HK-2 (cell line): ENCODE data around the gene BORCS6.
"Not testable (repeated sequence)": the region's sequence is repeated elsewhere in the genome, so short reads cannot be mapped to it uniquely, and the experiment has no call there.

ENCODE experiments used
- DNase-seq: peaks from one replicate; pipeline ENCODE4 v3.0.0-alpha.2; 2018; ENCODE audit not compliant: unreplicated experiment

Gene BORCS6

DNA sequence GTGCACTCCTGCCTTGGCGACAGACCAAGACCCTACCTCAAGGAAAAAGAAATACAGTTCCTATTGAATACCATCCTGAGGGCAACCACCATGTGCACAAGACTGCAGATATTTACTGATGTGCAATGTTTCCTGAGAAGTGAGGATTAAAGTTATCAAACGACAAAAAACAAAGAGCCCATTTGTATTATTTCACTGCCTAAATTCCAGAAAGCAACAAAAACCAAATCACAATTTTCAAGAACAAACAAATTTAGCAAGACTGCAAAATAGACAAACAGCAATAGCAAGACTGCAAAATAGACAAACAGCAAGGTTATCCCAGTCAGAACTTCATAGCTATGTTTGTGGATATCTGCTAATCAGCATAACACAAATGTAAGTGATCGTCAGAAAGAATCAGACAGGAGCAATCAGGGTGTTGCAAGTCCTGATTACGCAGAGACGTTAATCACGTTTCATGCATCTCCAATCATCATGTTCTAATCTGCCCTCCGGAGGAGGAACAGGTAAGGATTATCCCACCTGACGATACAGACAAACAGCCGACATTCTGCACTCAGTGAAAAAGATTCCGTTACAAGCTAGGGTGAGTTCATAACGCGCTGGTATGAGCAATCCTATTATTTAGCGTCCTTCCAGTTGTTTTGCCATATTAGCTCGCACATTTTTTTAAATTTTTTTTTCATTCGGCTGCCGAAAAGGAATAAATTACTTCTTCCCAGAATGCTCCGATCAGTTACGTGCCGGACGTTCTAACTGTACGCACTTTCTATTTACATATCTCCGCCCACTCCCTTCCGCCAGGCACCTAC lies 16.7 kb downstream of the BORCS6 start:
- DNase-seq: peak; percentile 79

DNA sequence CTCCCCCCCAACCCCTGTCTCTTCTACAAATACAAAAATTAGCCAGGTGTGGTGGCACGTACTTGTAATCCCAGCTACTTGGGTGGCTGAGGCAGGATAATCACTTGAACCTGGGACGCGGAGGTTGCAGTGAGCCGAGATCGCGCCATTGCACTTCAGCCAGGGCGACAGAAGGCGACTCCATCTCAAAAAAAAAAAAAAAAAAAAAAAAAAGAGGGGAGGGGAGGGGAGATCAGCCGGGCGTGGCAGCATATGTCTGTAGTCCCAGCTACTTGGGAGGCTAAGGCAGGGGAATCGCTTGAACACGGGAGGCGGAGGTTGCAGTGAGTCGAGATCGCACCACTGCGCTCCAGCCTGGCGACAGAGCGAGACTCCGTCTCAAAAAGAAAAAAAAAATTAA lies 19.8 kb downstream of the BORCS6 start:
- not testable (repeated sequence) for DNase-seq

DNA sequence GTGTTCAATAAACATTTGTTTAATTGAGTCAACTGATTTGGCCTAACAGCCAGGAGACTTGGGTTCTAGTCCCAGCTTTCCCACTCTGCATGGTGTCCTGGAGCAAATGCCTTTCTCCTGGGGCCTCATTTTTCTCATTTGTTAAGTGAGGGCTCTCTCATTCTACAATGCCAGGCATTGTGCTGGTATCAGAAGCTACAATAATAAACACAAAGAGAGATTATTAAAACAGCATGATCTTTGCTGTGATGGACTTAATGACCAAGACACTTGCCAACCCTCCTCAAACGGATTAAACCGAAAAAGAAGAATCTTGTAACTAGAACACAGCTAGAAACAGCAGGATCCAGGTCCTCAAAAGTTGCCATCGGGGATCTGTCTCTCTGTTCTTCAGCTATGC lies 22.5 kb downstream of the BORCS6 start:
- no peak for DNase-seq

DNA sequence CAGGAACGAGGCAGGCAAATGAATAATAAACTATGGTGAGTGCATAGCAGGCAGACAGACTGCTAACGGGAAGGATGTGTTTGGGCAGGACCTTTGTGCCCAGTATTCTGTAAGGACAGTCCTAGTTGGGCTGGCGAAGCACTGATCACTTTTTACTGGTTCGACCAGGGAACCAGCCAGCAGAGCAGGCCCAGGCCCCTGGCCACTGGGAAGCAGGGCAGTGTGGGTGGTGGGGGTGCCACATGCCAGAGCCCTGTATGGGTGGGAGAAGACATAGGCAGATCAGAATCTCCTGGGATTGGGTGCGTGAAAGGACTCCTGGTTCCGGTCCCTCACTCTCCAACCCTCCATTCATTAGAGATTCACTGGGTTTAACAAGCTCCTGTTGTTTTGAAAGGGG lies 23.2 kb downstream of the BORCS6 start:
- no peak for DNase-seq

DNA sequence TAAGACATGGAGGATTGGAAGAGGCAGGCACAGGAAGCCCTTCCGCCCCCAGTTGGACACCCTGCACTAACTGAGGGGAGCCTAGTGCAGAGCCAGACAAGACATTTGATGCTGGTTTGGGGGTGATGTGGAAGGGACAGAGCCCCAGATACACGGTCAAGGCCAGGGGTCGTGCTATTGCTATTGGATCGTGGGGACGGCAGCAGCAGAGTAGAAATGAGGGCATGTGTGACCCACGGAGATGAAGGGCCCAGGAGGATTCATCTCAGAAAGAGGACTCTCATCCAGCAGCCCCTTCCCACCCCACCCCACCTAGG lies 25.2 kb downstream of the BORCS6 start:
- DNase-seq: no peak

DNA sequence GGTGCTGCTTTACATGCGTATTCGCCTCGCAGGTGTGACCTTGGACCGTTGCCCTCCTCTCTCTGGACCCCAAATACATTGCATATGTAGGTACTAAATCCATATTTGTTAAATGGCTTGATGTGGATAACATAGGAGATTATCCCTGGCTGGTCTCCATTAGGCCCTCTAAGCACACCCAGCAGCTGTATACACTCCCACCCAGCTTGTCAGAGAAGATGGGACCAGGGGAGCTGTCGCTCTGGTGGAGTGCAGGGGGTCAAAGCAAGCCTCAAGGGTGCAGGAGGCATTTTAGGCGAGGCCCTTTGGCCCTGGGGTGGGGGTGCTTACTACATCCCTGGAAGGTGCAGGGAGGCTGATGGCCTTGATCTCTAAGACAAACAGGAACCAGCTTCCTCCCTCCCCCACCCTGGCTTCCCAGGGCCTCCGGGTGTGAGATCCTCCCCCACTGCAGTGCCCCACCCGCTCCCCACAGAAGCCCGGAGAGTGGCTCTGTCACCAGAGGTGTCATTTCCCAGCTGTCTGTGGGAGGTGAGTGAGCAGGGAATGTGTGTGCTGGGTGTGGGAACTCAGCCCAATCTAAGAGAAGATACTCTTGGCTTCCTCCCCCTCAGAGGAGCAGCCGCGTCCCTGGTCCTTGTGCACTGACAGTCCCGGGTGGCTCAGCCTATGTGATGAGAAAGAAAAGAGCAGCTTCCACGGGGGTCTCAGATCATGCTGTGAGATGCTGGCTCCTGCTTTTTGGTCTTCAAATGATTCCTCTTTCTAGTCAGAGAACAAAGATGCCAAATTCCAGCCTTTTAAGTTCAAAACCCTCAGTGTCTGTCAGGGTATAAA lies 25.8 kb downstream of the BORCS6 start:
- peak; percentile 61 for DNase-seq

DNA sequence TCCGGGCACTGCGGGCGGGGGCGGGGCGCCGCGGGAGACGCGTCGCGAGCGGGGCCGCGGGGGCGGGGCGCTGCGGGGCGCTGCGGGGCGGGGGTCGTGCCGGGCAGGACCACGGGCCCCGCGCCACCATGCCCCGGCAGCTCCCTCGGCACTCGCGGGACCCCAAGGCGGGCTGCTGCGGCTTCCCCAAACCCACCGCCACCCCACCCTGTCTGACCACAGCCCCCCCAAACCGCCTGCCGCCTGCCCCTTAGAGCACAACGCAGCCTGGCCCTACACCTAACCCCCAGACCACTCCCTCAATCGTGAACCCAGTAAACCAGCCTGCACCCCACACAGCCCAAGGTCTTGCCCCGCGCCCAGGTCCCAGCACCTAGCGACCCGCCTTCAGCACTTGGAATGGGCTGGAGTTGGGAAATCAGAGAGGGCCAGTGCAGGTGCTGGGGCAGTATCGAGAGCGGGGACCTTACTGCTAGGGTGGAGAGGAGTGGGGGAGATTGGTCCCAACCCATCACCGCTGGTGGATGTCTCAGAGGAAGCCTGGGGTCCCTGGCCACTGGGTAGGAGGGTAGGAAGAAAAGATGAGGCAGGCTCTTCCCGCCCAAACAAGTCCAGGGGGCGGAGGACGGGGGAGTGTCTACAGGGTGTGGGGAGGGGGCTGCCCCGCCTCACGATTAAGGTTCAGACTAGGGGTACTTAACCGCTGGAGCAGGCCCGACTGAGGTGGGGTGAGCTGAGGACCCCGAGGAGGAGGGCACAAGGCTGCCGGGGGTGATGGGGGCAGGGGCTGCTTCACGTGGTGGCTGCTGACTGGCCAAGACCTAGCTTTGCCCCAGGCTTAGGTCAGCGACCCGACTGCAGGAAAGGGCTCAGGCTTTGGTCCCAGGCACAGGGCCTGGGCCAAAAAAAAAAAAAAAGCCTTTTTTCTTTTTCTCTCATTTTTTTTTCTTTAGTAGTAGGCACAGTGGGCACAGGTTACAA lies 26.7 kb downstream of the BORCS6 start:
- no peak for DNase-seq

DNA sequence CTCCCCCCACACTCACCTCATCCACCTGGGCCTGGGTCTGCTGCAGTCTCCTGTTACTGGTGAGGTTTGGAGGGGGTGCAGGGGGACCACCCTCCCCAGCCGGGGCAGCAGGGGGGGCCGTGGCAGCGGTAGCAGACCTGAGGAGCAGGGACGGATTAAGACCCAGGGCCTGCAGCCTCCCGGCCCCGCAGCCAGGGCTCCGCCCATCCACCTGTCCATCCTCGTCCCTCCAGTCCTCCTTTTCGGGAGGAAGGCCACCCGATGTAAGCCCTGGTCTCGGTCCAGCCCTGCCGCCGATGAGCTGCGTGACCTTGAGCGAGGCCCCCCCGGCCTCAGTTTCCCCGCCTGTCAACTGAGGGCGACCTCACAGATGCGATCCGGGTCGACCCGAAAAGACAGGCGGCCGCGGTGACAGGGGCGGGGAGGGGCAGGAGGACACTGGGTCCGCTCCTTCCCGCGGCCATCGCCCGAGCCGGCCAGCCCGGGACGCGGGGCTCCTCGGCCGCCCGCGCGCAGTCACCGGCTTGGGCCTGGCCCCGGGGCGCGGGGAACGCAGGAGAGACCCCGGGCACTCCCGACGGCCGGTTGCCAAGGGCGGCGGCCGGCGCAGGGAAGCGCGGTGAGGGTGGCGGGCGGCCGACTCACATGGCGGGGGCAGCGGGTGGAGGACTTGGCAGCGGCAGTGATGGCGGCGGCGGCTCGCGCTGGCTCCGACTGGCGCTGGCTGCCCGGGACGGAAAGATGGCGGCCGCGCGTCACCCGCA lies 27.6 kb downstream of the BORCS6 start, which contains the start of gene VAMP2:
Gene VAMP2 (minus strand): TSS at position 716 of the 764 bp plus-strand sequence. CDS start 69 bp downstream, at position 647.
- peak; percentile 54 for DNase-seq

DNA sequence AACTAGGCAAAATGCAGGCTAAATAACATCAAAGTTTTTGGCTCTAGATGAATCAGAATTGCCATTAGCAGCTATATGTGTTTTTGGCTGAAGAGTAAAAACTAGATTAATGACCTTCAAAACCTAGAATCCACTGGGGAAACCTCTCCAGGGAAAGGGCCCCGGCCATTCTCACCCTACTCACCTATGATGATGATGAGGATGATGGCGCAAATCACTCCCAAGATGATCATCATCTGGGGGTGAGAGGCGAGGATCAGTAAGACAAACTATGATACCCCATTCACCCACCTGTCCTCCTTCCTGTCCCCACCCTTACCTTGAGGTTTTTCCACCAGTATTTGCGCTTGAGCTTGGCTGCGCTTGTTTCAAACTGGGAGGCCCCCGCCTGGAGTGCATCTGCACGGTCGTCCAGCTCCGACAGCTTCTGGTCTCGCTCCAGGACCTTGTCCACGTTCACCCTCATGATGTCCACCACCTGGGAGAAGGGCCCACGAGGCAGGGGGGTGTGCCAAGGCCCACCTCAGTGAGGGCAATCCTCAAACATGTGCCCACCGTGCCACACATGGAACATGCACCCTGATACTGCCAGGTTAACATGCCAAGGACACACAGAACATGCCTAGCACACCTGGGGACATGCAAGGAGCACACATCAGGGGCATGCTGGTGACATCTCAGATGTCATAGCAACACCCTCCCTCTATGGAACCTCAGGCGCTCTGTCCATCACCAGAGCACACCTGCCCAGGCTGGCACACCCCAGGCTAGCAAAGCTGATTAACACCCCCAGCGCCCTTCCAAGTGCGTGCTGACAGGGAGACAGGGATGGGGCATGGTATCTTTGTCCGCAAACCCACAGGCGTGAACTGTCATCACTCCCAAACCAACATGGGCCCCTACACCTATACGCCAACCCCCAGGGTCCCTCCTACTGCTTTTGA lies 28.4 kb downstream of the BORCS6 start:
- DNase-seq: no peak

DNA sequence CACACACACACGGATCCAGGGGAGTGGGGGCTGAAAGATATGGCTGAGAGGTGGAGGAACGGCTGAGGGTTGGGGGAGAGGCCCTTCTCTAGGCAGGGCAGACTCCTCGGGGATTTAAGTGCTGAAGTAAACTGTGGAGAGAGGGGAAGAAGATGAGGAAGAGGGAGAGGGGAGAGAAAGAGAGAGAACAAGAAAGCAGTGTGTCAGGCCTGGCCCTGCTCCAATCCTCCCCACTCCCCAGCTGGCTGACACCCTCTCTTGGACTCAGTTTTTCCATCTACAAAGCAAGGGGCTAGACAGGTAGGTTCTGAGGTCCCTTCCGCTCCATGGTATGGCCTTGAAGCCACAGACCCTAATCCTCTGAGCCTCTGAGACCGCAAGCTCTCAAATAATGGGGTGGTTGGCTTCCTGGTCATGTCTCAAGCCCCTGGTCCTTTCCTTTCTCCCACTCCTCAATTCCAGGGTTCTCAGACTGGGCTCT lies 29.2 kb downstream of the BORCS6 start:
- no peak for DNase-seq

DNA sequence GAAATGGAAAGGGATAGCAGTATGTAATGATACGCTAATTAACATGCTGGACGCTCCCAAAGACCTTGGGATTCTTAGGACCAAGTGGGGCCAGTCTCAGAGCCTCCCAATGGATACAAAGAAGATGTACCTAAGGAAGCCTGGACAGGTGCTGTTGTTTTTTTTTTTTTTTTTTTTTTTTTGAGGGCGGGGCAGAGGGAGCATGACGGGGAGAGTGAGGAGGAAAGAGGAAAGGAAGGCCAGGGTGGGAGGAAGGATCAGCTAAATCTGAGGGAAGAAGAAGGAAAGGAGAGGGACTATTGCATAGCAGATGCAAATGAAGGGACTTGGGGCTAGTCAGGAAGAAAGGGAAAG lies 29.8 kb downstream of the BORCS6 start:
- DNase-seq: no peak

DNA sequence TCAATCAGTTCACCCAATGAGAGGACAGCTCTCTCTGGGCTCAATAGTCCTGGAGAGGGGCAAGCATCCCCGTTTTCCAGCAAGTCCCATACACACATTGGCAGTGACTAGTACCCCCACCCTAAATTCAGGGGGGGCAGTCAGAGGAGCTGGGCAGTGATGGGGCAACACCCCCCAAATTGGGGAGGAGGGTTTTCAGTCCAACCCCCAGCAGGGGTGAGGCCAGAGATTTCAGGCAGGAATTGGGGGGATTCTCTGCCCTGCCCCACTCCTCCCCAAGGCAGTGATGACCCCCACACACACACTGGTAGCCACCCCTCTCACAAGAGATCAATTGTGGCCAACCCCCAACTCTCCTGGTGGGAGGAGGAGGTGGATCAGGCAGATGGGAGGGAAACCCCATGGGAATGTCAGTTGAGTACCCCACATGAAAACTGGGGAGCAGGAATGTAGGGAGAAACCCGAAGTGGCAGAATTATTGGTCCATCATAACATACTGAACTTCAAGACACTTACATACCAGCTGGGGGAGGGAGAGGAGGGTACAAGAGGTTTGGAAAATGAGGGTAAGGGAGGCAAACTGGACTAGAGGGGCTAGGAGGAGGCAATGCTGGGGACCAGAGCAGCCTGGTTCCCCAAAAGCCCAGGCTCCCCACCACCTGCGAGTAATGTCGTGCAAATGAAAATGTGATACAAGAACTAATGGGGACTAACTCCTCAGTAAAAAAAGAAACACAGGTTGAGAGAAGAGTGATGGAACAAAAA lies 30.3 kb downstream of the BORCS6 start:
- DNase-seq: no peak

DNA sequence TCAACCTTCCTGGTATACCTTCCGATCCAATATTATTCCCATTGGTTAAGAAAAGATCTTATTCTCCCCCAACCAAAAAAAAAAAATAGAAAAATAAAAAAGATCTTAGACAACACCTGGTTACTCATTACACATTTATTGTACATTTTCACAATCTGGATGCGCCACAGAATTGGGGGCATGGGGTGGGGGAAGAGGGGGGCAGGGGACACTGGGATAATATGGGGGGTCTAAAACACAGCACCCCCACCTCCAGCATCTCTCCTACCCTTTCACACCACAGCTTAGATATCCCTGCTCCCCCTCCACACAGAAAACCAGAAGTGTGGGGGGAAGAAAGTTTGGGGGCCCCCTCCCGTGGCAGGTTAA lies 31.0 kb downstream of the BORCS6 start:
- no peak for DNase-seq

DNA sequence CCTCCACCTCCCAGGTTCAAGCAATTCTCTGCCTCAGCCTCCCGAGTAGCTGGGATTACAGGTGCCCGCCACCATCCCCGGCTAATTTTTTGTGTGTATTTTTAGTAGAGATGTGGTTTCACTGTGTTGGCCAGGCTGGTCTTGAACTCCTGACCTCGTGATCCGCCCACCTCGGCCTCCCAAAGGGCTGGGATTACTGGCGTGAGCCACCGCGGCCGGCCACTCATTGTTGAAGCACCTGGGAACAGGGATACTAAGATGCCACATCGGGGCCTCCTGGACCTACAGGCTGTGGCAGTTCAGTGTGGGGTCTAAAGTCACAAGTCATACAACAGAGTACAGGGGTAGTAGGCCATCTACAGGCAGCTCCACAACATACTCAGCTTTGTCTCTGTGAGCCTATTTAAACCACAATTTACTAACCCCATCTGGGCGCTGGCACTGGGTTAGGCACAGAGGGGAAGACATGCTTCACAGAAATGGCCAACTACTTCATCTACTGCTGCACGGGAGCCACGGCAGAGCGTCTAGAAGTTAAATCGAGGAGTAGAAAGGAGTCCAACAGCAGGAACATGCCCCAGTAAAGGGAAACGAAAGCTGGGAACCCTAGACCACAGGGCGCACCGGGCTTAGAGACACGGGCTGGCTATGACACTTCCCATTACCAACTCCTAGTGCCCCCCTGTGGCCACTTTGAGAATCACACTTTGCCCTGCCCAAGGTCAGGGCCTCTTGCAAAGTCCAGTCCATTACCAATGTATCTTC lies 31.5 kb downstream of the BORCS6 start:
- DNase-seq: peak; percentile 90

DNA sequence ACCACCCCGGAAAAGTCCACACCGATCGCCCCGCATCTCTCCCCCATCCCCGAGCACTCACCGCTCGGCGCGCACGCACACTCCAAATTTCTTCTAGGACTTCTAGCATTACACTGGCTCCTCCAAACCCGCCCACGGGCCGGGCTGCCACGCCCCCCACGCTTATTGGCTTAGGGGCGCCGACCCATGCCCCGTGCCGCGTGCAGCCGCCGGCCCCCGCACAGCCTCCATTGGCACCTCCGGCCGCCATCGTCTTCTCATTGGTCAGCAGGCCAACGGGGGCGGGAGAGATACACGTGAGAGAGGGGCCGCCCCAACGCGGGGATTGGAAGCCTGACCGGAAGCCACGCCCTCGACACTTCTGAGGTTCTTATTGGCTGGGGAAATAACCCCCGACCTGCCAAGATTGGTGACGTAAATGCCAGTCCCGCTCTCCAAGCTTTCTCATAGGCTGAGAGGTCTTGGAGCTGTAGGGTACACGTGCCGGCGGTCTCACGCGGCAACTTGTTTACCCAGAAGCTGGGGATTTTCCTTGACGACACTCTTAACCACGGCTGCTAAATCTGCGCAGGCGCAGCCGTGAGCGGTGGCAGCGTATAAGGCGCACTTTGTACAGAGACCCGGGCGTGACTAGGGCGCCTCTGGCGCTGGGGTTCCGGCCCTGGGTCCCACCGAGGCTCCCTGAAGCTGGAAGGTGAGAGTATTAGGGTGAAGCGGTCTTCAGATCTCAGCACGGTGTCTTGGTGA lies 33.6 kb downstream of the BORCS6 start:
- DNase-seq: peak; percentile 100

DNA sequence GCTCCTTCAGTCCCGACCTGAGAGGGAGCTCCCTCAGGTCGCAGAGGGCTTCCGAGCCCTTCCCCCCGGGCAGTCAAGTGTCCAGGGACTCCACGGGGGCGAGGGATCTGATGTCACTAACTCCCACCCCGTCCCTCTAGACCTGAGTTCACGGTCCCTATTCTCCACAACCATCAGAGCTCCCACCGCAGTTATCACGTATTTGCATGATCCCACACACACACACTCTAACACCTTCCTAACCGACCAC lies 34.1 kb downstream of the BORCS6 start:
- DNase-seq: no peak

DNA sequence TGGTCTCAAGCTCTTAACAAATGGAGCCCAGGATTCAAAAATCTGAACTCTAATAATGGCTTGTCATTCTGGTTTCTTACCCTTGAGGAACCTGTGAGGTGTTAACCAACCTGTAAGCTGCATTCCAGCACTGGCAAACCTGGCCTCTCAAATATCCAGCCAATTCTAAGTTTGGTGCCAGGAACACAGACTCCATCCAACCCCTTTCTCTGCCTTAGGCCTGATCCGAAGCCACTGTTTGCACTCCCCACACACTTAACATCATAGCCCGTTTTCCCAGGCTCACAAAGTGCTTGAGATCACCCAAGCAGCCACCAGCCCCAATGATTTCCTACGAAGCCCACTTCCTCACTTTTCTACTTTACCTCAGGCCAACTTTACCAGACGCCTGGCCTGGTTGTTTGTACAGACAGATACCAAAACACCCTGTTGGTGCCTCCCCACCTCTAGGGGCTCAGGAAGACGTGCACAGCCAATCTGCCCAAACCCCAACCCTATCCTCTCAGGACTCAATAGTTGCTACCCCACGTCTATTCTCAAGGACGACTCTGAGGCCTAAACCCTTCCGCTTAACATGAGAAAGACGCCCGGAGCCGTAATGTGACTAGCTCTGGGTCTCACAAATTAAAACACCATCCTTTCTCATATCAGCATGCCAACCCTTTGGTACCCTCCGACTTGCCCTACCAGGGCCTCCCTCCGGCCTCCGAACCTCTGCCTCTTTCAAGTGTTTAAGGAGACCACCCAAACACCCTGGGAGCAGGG lies 34.6 kb downstream of the BORCS6 start:
- DNase-seq: no peak
